Pulmonary artery endothelial cell (primary cell): ENCODE measurements around the gene SLC25A41. TPM values are rescaled to one million over a fixed set of nuclear protein-coding genes. Genes with fewer than 3 reads are reported as not detected.

Experiments
- total RNA-seq: library from RNA; depleted of rRNA; stranded (reverse); fragments of >200 nt; gene quantifications from 2 replicates; pipeline ENCODE4 v1.2.3, GENCODE V29; 2014

The SLC25A41 gene
- total RNA-seq, 1 donor from 2014 or later = 0.07 TPM

Other genes with a start within 250 kb of the SLC25A41 start
- 6.0 and 7.6 TPM in 2 replicates for gene MLLT1, start 153.8 kb downstream of the SLC25A41 start, total RNA-seq
- not detected in 2 replicates for gene ACER1, start 100.2 kb downstream of the SLC25A41 start, total RNA-seq
- gene CLPP, start 72.2 kb downstream of the SLC25A41 start, total RNA-seq = 66.8 and 68.6 TPM in 2 replicates
- 15.8 and 26.6 TPM in 2 replicates for gene ALKBH7, start 61.0 kb downstream of the SLC25A41 start, total RNA-seq
- gene PSPN, start 57.8 kb downstream of the SLC25A41 start, total RNA-seq = 0.73 and 1.3 TPM in 2 replicates
- 56.8 and 65.9 TPM in 2 replicates for gene GTF2F1, start 40.6 kb downstream of the SLC25A41 start, total RNA-seq
- gene KHSRP, start 9.0 kb downstream of the SLC25A41 start, total RNA-seq = 152 and 168 TPM in 2 replicates
- 24.1 and 32.5 TPM in 2 replicates for gene SLC25A23, start 26.0 kb upstream of the SLC25A41 start, total RNA-seq
- 0.11 and 0.13 TPM in 2 replicates for gene CRB3, start 30.5 kb upstream of the SLC25A41 start, total RNA-seq
- not detected in 2 replicates for gene DENND1C, start 48.0 kb upstream of the SLC25A41 start, total RNA-seq
- 0.26 TPM in 1 of 2 replicates, not detected in the other for gene TUBB4A, start 68.5 kb upstream of the SLC25A41 start, total RNA-seq
- gene TNFSF9, start 97.3 kb upstream of the SLC25A41 start, total RNA-seq = 0.40 and 0.53 TPM in 2 replicates
- not detected in 2 replicates for gene CD70, start 157.4 kb upstream of the SLC25A41 start, total RNA-seq
- gene TNFSF14, start 236.4 kb upstream of the SLC25A41 start, total RNA-seq = not detected in 2 replicates